ENCODE results near the gene TXNDC17.
"Not testable (repeated sequence)": the region's sequence is repeated elsewhere in the genome, so short reads cannot be mapped to it uniquely, and the experiment has no call there.

TXNDC17 gene

DNA sequence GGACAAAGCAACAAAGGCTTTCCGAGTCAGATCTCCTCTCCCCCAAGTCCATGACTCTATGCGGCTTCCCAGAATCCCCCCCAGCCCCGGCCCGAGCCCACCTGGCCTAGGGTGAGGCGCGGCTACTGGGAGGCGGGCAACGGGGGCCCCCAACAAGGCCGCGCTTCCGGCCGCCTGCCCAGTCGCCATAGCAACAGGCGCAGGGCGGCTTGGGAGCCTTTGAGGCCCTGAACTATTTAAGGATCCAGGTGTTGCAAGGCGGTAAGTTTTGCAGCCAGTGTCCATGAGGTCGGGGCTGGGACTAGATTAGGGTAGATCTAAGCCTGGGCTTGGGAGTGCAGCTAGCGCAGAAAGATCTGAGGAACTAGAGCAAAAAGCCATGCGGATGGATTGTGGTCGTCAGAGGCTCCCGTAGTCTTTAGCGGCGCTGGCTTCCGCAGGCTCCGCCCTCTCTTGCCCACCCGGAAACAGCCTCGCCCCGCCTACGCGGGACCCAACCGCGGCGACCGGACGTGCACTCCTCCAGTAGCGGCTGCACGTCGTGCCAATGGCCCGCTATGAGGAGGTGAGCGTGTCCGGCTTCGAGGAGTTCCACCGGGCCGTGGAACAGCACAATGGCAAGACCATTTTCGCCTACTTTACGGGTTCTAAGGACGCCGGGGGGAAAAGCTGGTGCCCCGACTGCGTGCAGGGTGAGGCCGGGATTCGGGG lies at the start of gene TXNDC17, which contains the start of gene KIAA0753:
TSS of gene TXNDC17 (plus strand) at position 525 of the 711 bp plus-strand sequence. CDS start at position 548, 23 bp downstream.
TSS of gene KIAA0753 (minus strand) at position 176 of the 711 bp plus-strand sequence. CDS start 5,608 bp downstream, outside the sequence.
- peak; percentile 90 for DNase-seq

- DNase-seq: no peak
Observed at GRCh38 chr17:6591599-6592158, 49.2 kb upstream of the TXNDC17 start.

GRCh38 chr17:6592173-6592572 lies 48.7 kb upstream of the TXNDC17 start:
- DNase-seq: no peak

DNA sequence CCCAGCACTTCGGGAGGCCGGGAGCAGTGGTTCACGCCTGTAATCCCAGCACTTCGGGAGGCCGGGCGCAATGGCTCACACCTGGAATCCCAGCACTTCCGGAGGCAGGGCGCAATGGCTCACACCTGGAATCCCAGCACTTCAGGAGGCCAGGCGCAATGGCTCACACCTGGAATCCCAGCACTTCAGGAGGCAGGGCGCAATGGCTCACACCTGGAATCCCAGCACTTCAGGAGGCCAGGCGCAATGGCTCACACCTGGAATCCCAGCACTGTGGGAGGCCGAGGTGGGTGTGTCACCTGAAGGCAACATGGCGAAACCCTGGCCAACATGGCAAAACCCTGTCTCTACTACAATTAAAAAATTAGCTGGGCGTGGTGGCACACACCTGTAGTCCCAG lies 47.5 kb upstream of the TXNDC17 start:
- not testable (repeated sequence) for DNase-seq

- DNase-seq: no peak
Observed at GRCh38 chr17:6596081-6596480, 44.8 kb upstream of the TXNDC17 start.

- no peak for DNase-seq
Observed at GRCh38 chr17:6596511-6596910, 44.3 kb upstream of the TXNDC17 start.

DNA sequence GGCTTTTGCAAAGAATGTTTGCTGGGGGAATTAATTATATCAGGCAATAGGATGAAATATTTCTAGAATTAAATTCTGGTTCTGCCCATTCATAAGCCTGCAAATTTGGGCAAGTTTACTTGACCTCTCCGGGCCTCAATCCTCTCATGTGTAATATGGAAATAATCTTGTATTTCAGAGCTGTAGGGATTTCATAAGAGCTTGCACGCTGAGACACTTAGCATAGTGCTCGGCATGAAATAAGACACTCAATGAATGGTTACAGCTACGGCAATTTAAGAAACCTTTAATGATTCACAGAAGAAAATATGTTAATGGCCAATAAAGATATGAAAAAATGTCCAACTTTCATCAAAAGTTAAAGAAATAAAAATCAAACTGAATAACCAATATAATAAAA lies 43.9 kb upstream of the TXNDC17 start:
- DNase-seq: no peak

- DNase-seq: no peak
Observed at GRCh38 chr17:6597727-6598126, 43.1 kb upstream of the TXNDC17 start.

- no peak for DNase-seq
Observed at GRCh38 chr17:6599364-6599763, 41.5 kb upstream of the TXNDC17 start.

DNA sequence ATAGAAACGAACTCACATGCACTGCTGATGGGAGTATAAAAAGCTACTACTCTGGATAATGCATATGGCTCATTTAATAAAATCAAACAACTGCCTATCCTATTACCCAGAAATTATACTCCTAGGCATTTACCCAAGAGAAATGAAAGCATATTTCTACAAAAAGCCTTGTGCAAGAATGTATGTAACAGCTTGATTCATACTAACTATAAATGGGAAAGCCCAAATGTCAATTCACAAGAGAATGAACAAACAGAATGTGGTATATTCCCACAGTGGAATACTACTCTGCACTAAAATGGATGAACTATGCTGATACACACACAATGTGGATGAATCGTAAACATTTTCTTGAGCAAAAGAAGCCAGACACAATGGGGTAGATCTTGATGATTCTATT lies 38.7 kb upstream of the TXNDC17 start:
- DNase-seq: no peak

DNA sequence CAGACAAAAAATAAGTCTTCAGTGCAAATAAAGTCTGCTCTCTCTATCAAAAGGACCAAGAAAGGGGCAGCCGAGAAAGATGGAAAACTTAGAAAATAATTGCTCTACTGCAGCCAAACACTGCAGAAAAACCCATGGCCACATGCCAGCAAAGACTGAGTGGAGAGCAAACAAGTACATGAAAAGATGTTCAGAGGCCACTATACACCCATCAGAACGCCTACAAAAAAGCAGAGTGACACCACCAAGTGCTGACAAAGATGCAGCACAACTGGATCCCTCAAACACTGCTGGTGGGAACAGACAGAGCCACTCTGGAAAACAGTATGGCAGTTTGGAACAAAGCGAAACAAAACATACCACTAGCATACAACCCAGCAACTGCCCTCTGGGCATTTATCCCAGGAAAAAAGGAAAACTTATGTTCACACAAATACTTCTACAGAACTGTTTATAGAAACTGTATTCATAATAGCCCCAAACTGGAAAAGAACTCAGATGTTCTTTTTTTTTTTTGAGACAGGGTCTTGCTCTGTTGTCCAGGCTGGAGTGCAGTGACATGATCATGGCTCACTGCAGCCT lies 37.0 kb upstream of the TXNDC17 start:
- no peak for DNase-seq

DNA sequence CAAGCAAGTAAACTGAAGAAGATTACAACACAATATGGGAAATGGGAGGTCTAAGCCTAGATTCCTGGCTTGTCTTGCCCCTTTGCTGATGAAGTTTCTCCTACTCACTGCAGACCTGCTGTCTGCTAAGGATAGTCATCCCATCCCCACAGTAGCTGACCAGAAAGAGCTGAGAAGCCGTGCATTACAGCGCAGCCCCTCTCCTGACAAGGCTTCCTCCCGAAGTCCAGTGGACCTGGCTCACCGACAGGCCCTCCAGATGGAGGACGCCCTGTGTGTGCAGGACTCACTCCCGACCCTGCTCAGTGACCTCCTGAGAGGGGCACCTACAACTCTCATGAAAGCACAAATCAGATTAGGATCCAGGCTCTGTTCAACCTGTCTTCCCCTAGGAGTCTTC lies 35.7 kb upstream of the TXNDC17 start:
- no peak for DNase-seq

GRCh38 chr17:6608321-6608720 lies 32.5 kb upstream of the TXNDC17 start:
- DNase-seq: no peak

- DNase-seq: no peak
Observed at GRCh38 chr17:6610011-6610410, 30.8 kb upstream of the TXNDC17 start.

- DNase-seq: no peak
Observed at GRCh38 chr17:6611231-6611630, 29.6 kb upstream of the TXNDC17 start.

GRCh38 chr17:6623941-6624340 lies 16.9 kb upstream of the TXNDC17 start:
- no peak for DNase-seq

- DNase-seq: no peak
Observed at GRCh38 chr17:6626616-6627015, 14.2 kb upstream of the TXNDC17 start.

DNA sequence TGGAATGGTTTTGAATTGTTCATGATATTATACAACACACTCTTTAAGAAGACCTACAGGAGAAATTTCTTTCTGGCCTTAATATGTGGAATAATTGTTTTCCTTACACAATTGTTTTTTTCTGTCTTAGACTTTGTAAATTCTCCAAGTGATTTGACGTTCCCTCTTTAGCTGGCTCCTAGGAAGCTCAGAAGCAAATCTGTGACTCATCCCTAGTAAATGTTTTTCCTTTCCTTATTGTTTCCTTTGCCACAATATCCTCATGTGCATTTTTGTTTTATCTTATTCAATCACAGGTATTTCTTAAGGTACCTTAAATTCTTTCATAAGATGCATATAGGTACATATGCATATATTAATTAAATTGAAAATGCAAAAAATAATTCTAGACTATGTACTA lies 13.8 kb upstream of the TXNDC17 start:
- DNase-seq: no peak

DNA sequence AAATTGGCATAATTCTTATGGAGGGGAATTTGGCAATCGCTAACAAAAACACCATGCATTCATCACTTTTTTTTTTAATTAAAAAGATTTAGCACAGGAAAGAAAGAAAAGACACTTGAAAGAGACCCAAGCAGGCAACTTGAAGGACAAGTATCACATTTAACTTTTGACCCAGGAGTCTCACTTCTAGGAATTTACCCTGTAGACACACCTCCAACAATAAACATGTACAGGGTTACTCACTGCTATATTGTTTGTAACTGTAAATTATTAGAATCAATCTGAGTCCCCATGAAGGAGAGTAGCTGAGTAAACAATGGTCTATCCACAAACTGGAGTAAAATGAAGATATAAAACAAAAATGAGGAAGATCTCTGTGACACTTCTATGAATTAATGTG lies 10.5 kb upstream of the TXNDC17 start:
- no peak for DNase-seq

- no peak for DNase-seq
Observed at GRCh38 chr17:6632530-6632929, 8.3 kb upstream of the TXNDC17 start.

- DNase-seq: no peak
Observed at GRCh38 chr17:6633263-6633662, 7.6 kb upstream of the TXNDC17 start.

- DNase-seq: no peak
Observed at GRCh38 chr17:6636105-6636504, 4.8 kb upstream of the TXNDC17 start.

- DNase-seq: no peak
Observed at GRCh38 chr17:6636616-6637457, 4.0 kb upstream of the TXNDC17 start.

GRCh38 chr17:6637458-6637840 lies 3.4 kb upstream of the TXNDC17 start:
- no peak for DNase-seq

All from CD4-positive, alpha-beta T cell treated with Interleukin-15 for 1 hour (primary cell).